ENCODE measurements around the gene ARL4C.

The ARL4C gene

DNA sequence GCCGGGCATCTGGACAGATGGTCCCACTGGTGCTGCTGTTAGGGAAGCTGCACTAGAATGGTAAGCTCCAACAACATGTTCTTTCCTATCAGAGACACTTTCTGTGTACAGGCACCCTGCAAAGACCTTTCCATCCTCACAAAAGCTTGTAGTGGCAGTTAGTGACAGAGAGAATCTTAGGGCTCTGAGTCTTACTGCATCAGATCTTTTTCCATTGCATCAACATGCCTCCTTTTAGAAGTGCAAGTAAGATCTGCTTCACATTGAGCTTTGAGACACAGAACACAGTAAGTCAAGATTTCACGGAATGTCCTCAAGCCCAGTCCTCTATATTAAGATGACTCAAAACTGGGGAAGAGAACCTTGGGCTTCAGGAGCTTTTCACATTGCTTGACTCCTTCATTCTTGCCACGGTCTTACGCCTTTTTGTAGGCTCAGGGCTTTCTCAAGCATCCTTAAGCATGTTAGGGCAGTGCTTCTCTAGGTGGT lies 52.6 kb downstream of the ARL4C start:
- DNase-seq: no peak
